ENCODE data around the gene TRABD2B. TPM values are rescaled to one million over a fixed set of nuclear protein-coding genes. Genes with fewer than 3 reads are reported as not detected.
A peak's percentile ranks its signal among the peaks of the same experiment; 100 is the strongest.

TRABD2B gene
- total and polyA plus RNA-seq, 2 of the 13 experiments (the other 11 are each of a cell fraction or from before 2014, with no cell fraction given): 0.04 TPM; not detected in 1

DNA sequence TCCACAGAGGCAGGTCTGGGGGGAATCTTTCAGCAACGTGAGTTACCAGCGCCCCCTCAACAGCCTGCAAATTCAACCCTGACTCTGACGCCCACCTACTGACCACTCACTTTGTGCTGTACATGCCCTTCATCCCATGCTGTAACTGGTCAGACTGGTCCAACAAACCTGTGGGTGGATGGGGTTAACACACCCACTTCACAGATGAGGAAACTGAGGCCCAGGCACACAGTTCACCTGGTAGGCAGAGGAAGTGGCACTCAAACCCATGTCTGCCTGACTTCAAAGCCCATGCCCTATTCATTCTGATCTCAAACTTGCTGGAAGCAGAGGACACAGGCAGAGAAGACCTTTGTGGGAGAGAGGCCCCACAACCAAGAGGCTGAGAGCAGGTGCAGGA lies 172.9 kb downstream of the TRABD2B start:
- BruUV-seq (replicated peaks): no TSS peak
- 92% methylated on average over 3 of the region's 3 CpGs for WGBS (ENCODE audit: low lambda C conversion rate)
- Histone ChIP-seq H3K27me3 (ENCODE audit: control insufficient read depth in 1 of 2, insufficient read depth in 2 of 2, low read length in 2 of 2) (no peaks in the 10 kb centered on the region), H2AFZ (ENCODE audit: low read length) (no peak overlapping the region), H3K27ac (ENCODE audit: extremely low read length, insufficient read depth, low read length) (no peak overlapping the region), H3K79me2 (ENCODE audit: insufficient read depth, low read length) (no peaks in the 10 kb centered on the region), H3K4me1 (ENCODE audit: insufficient read depth, low read length) (peaks cover 91% of the 10 kb centered on the region), H3K9me3 (ENCODE audit: low read length) (no peaks in the 10 kb centered on the region), H3K36me3 (replicated peaks in 1 of 2; ENCODE audit: control insufficient read depth in 1 of 2, insufficient read depth in 2 of 2, low read length in 2 of 2) (no peaks in the 10 kb centered on the region), H4K20me1 (ENCODE audit: insufficient read depth, low read length) (no peaks in the 10 kb centered on the region), H3K9ac (ENCODE audit: insufficient read depth, low read depth, low read length) (no peak overlapping the region), H3K4me2 (ENCODE audit: low read depth, low read length) (no peak overlapping the region), H3K4me3 (replicated peaks in 1 of 3; ENCODE audit: insufficient read depth in 1 of 3, low read depth in 2 of 3, low read length in 3 of 3) (no peak overlapping the region)
- DNase-seq (ENCODE audit: low spot score): no peak
- FAIRE-seq: no peak
- ATAC-seq: no peak
- CTCF ChIA-PET (ENCODE audit: low intra/inter-chr PET ratio, low total read pairs): no interaction called here
- intact Hi-C loops (cut with micrococcal nuclease; ENCODE audit: unreplicated experiment): no loop called here
- in situ Hi-C loops (cut with HindIII; ENCODE audit: extremely low pct_ligation_motif_present, low pct_unique_long_range_greater_than_20kb): no loop called here
- TF ChIP-seq NONO (IDR thresholded peaks at IDR 0.05) (no peak), NONO (CRISPR knock-in tag; conservative IDR thresholded peaks at IDR 0.05) (0 out of 2 replicates have a peak, but pooled peaks have one; percentile 45), ZNF629 (CRISPR knock-in tag; conservative IDR thresholded peaks at IDR 0.05) (peak; percentile 94), CAMTA2 (CRISPR knock-in tag; IDR thresholded peaks at IDR 0.05; ENCODE audit: borderline replicate concordance) (no peak), GFI1 (CRISPR knock-in tag; IDR thresholded peaks at IDR 0.05; ENCODE audit: borderline replicate concordance) (no peak), ZMYM3 (CRISPR knock-in tag; IDR thresholded peaks at IDR 0.05) (peak; percentile 78), ZNF615 (CRISPR knock-in tag; IDR thresholded peaks at IDR 0.05; ENCODE audit: borderline replicate concordance) (no peak)
- TF ChIP-seq, protein P1, sequence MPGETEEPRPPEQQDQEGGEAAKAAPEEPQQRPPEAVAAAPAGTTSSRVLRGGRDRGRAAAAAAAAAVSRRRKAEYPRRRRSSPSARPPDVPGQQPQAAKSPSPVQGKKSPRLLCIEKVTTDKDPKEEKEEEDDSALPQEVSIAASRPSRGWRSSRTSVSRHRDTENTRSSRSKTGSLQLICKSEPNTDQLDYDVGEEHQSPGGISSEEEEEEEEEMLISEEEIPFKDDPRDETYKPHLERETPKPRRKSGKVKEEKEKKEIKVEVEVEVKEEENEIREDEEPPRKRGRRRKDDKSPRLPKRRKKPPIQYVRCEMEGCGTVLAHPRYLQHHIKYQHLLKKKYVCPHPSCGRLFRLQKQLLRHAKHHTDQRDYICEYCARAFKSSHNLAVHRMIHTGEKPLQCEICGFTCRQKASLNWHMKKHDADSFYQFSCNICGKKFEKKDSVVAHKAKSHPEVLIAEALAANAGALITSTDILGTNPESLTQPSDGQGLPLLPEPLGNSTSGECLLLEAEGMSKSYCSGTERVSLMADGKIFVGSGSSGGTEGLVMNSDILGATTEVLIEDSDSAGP (CRISPR knock-in tag; IDR thresholded peaks at IDR 0.05; ENCODE audit: borderline replicate concordance): peak; percentile 34
- POLR2A ChIA-PET: no interaction called here
